GM12892 (cell line): ENCODE measurements around the gene PDLIM7.
A peak's percentile ranks its signal among the peaks of the same experiment; 100 is the strongest.

Experiments
- DNase-seq: peaks from one replicate; pipeline ENCODE4 v3.0.0; 2011; ENCODE audit not compliant: insufficient read length
- FAIRE-seq: peaks from 2 replicates; lab custom pipeline; 2011; peaks lifted over from hg19 to GRCh38; lab: Jason Lieb, UNC
- POLR2A ChIP-seq: IDR thresholded peaks from 2 replicates; pipeline ENCODE4 v1.6.1; 2011; ENCODE audit warnings: low read depth, low read length, control low read depth
- POLR2AphosphoS5 ChIP-seq: IDR thresholded peaks from 2 replicates; pipeline ENCODE4 v1.6.1; 2011; ENCODE audit warnings: low read depth, low read length, control low read depth
- TAF1 ChIP-seq: IDR thresholded peaks from 2 replicates; pipeline ENCODE4 v1.6.1; 2011; ENCODE audit warnings: low read depth, mild to moderate bottlenecking, control low read depth, low read length, borderline replicate concordance

Gene PDLIM7

GRCh38 chr5:177455036-177455660 lies 42.3 kb downstream of the PDLIM7 start:
- DNase-seq, result peak; percentile 90
- FAIRE-seq, result peak; percentile 95
- TF ChIP-seq POLR2A (peak; percentile 43; the same call in 1 of the 2 replicates), POLR2AphosphoS5 (no peak)

GRCh38 chr5:177454397-177455035 lies 42.9 kb downstream of the PDLIM7 start:
- peak; percentile 100 for DNase-seq
- TF ChIP-seq POLR2AphosphoS5 (no peak), TAF1 (no peak), POLR2A (no peak)
- FAIRE-seq, result peak; percentile 92

- DNase-seq (no peak), FAIRE-seq (peak; percentile 70)
- no peak for TF ChIP-seq TAF1
- no peak for TF ChIP-seq POLR2AphosphoS5
- TF ChIP-seq POLR2A, result no peak
Observed at GRCh38 chr5:177453852-177454396, 43.5 kb downstream of the PDLIM7 start.

- FAIRE-seq, result no peak
Observed at GRCh38 chr5:177452688-177453638, 44.4 kb downstream of the PDLIM7 start.

GRCh38 chr5:177450667-177451424 lies 46.6 kb downstream of the PDLIM7 start:
- TF ChIP-seq POLR2AphosphoS5 (no peak), POLR2A (no peak), TAF1 (no peak)
- DNase-seq, result no peak
- no peak for FAIRE-seq

More at GRCh38 chr5:177452688-177453638, 44.4 kb downstream of the PDLIM7 start:
- DNase-seq, result no peak
- TF ChIP-seq TAF1 (no peak), POLR2A (no peak), POLR2AphosphoS5 (no peak)

GRCh38 chr5:177449140-177450061 lies 48.0 kb downstream of the PDLIM7 start:
- FAIRE-seq, result no peak
- no peak for DNase-seq
- TF ChIP-seq POLR2AphosphoS5 (no peak), TAF1 (no peak), POLR2A (no peak)

- FAIRE-seq (peak; percentile 54), DNase-seq (no peak)
- TF ChIP-seq POLR2AphosphoS5, result no peak
- TF ChIP-seq POLR2A, result no peak
- TF ChIP-seq TAF1, result no peak
Observed at GRCh38 chr5:177448244-177448950, 49.0 kb downstream of the PDLIM7 start.

- FAIRE-seq, result no peak
- no peak for DNase-seq
- TF ChIP-seq TAF1 (no peak), POLR2A (no peak; the same call in 1 of the 2 replicates), POLR2AphosphoS5 (no peak)
Observed at GRCh38 chr5:177447611-177448243, 49.7 kb downstream of the PDLIM7 start.
